ENCODE measurements around the gene ZNF629. TPM values are rescaled to one million over a fixed set of nuclear protein-coding genes. Genes with fewer than 3 reads are reported as not detected.

Gene ZNF629
- polyA plus RNA-seq, 1 donor from 2014 or later, result 10.4 TPM

GRCh38 chr16:30766933-30767284 lies 20.1 kb downstream of the ZNF629 start:
- H4K20me1 ChIP-seq (ENCODE audit: insufficient read depth), result no peaks in the 10 kb centered on the region
- no peak overlapping the region for H3K4me2 ChIP-seq (ENCODE audit: low read length)
- no peaks in the 10 kb centered on the region for H3K9me3 ChIP-seq (ENCODE audit: low read length)
- peaks cover 20% of the 10 kb centered on the region for H3K79me2 ChIP-seq (replicated peaks; ENCODE audit: insufficient read depth, low read length)
- no peak for TF ChIP-seq RAD21 (conservative IDR thresholded peaks at IDR 0.05)
- TF ChIP-seq SMC3 (conservative IDR thresholded peaks at IDR 0.05; ENCODE audit: poor library complexity), result no peak
- no peaks in the 10 kb centered on the region for H3F3A ChIP-seq (ENCODE audit: insufficient read depth, low read length, poor library complexity, severe bottlenecking)
- H3K9ac ChIP-seq (ENCODE audit: low read length), result no peak overlapping the region
- no peak overlapping the region for H3K4me3 ChIP-seq (ENCODE audit: low read length)
- H2AFZ ChIP-seq (ENCODE audit: low read depth, low read length), result no peak overlapping the region
- H3K27ac ChIP-seq (ENCODE audit: low read length), result no peak overlapping the region
- H3K36me3 ChIP-seq (ENCODE audit: insufficient read depth, low read length), result no peaks in the 10 kb centered on the region
- H3K27me3 ChIP-seq (ENCODE audit: insufficient read depth, low read depth, low read length), result no peaks in the 10 kb centered on the region
- H3K9me2 ChIP-seq (ENCODE audit: insufficient read depth, low read length), result no peaks in the 10 kb centered on the region

DNA sequence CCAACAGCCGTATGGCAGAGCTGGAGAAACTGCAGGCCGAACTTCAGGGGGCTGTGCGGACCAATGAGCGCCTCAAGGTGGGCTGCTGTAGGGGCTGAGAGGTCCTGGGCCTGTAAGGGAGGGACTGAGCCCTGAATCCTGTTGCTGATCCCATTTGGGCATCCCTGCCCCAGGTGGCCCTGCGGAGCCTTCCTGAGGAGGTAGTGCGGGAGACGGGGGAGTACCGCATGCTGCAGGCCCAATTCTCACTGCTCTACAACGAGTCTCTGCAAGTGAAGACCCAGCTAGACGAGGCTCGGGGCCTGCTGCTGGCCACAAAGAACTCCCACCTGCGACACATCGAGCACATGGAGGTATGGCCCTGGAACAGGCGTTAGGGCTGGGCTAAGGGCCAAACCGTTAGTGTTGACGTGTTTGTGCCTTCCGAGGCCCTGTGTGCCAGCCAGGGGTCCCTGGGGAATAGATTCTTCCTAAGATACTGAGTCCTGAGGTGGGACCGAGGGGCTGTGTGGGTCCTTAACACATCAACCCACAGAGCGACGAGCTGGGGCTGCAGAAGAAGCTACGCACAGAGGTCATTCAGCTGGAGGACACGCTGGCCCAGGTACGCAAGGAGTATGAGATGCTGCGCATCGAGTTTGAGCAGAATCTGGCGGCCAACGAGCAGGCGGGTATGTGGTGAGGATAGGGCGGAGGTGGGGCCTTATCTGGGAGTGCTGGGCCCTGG lies 20.6 kb downstream of the ZNF629 start:
- Histone ChIP-seq H3K27ac (ENCODE audit: low read length) (no peak overlapping the region), H3K9me2 (ENCODE audit: insufficient read depth, low read length) (no peaks in the 10 kb centered on the region), H3K36me3 (ENCODE audit: insufficient read depth, low read length) (no peaks in the 10 kb centered on the region), H3K9me3 (ENCODE audit: low read length) (no peaks in the 10 kb centered on the region), H3K27me3 (ENCODE audit: insufficient read depth, low read depth, low read length) (no peaks in the 10 kb centered on the region), H3K9ac (ENCODE audit: low read length) (no peak overlapping the region), H3K4me3 (ENCODE audit: low read length) (no peak overlapping the region), H3K4me2 (ENCODE audit: low read length) (no peak overlapping the region), H4K20me1 (ENCODE audit: insufficient read depth) (no peaks in the 10 kb centered on the region), H3F3A (ENCODE audit: insufficient read depth, low read length, poor library complexity, severe bottlenecking) (no peaks in the 10 kb centered on the region), H2AFZ (ENCODE audit: low read depth, low read length) (no peak overlapping the region), H3K79me2 (replicated peaks; ENCODE audit: insufficient read depth, low read length) (peaks cover 20% of the 10 kb centered on the region)
- TF ChIP-seq SMC3 (conservative IDR thresholded peaks at IDR 0.05; ENCODE audit: poor library complexity) (no peak), RAD21 (conservative IDR thresholded peaks at IDR 0.05) (no peak), EZH2 (IDR thresholded peaks at IDR 0.05; ENCODE audit: borderline replicate concordance, insufficient read depth, low read length, poor library complexity, severe bottlenecking) (no peak), TAF1 (IDR thresholded peaks at IDR 0.05; ENCODE audit: low read depth) (no peak), POLR2AphosphoS5 (IDR thresholded peaks at IDR 0.05) (no peak), CTCF (IDR thresholded peaks at IDR 0.05; ENCODE audit: poor library complexity, severe bottlenecking) (no peak), MXI1 (conservative IDR thresholded peaks at IDR 0.05; ENCODE audit: poor library complexity, severe bottlenecking) (no peak), EP300 (conservative IDR thresholded peaks at IDR 0.05; ENCODE audit: poor library complexity, severe bottlenecking) (no peak)
- TF ChIP-seq, protein P1, sequence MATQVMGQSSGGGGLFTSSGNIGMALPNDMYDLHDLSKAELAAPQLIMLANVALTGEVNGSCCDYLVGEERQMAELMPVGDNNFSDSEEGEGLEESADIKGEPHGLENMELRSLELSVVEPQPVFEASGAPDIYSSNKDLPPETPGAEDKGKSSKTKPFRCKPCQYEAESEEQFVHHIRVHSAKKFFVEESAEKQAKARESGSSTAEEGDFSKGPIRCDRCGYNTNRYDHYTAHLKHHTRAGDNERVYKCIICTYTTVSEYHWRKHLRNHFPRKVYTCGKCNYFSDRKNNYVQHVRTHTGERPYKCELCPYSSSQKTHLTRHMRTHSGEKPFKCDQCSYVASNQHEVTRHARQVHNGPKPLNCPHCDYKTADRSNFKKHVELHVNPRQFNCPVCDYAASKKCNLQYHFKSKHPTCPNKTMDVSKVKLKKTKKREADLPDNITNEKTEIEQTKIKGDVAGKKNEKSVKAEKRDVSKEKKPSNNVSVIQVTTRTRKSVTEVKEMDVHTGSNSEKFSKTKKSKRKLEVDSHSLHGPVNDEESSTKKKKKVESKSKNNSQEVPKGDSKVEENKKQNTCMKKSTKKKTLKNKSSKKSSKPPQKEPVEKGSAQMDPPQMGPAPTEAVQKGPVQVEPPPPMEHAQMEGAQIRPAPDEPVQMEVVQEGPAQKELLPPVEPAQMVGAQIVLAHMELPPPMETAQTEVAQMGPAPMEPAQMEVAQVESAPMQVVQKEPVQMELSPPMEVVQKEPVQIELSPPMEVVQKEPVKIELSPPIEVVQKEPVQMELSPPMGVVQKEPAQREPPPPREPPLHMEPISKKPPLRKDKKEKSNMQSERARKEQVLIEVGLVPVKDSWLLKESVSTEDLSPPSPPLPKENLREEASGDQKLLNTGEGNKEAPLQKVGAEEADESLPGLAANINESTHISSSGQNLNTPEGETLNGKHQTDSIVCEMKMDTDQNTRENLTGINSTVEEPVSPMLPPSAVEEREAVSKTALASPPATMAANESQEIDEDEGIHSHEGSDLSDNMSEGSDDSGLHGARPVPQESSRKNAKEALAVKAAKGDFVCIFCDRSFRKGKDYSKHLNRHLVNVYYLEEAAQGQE (IDR thresholded peaks at IDR 0.05; ENCODE audit: borderline replicate concordance), result no peak
